Tibial artery (tissue), 4 donors: ENCODE measurements around the gene RAB5A.
"Not testable (repeated sequence)": the region's sequence is repeated elsewhere in the genome, so short reads cannot be mapped to it uniquely, and the experiment has no call there.

Experiments
- DNase-seq, 2 donors: peaks; one replicate each; pipeline ENCODE4 v3.0.0-alpha.2; 2019
- H3K27ac ChIP-seq, 2 donors: fragments of 200-600 bp; sonication (generic) in 1 of 2; 1 replicate in 1 of 2; 2 replicates in 1 of 2; pipeline ENCODE4 v1.5.1; 2018 to 2019; ENCODE audit warnings: mild to moderate bottlenecking in 1 of 2
- H3K27me3 ChIP-seq, 2 donors: fragments of 200-600 bp; sonication (generic) in 1 of 2; one replicate each; pipeline versions ENCODE4 v1.5.1 to v1.6.0; 2016 to 2019
- H3K36me3 ChIP-seq, 3 donors: fragments of 200-600 bp; sonication (generic) in 2 of 3; one replicate each; pipeline ENCODE4 v1.5.1; 2016 to 2019; ENCODE audit warnings: mild to moderate bottlenecking in 2 of 3
- H3K4me1 ChIP-seq, 4 donors: fragments of 200-600 bp; sonication (generic) in 2 of 4; 1 replicate in 3 of 4; 2 replicates in 1 of 4; pipeline ENCODE4 v1.5.1; 2016 to 2019
- H3K4me3 ChIP-seq, 2 donors: fragments of 200-600 bp; sonication (generic) in 1 of 2; 1 replicate in 1 of 2; 2 replicates in 1 of 2; pipeline ENCODE4 v1.5.1; 2018 to 2019; ENCODE audit warnings: mild to moderate bottlenecking in 2 of 2
- H3K9me3 ChIP-seq, 3 donors: fragments of 200-600 bp; sonication (generic) in 1 of 3; one replicate each; pipeline ENCODE4 v1.5.1; 2016 to 2019
- intact Hi-C: fragments of 100-400 bp; cut with DNase I; formaldehyde crosslinking; loops from one replicate; pipeline ENCODE4 v1.15.0; 2023; ENCODE audit warnings: low total_unique reads
- TF ChIP-seq, protein P1 (sequence below), 2 experiments: fragments of 200-600 bp in 1 of 2; fragments of 450-650 bp in 1 of 2; IDR thresholded peaks; one replicate each; pipeline ENCODE4 v1.5.1; 2017 to 2019; ENCODE audit warnings: antibody characterized with exemption in 2 of 2, mild to moderate bottlenecking in 1 of 2, moderate library complexity in 1 of 2

RAB5A gene

DNA sequence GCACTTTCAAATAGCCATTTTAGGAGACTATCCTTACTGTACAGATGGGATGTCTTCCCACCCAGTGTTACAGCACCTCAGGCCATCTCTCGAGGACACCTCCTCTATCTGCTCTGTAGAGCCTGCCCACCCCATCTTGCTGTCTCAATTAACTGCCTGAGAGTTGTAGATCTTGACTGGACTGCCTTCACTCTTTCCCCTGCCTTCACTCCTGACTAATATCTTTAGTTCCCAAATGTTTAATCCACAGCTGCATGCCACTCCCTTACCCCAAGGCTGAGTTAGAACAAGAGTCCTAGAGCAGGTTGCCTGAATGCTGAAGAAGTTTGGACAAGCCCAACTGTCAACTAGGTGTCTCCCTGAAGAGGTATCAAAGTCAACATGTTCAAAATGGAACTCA is 66.5 kb downstream of the RAB5A start:
- no peak for DNase-seq
- TF ChIP-seq, protein P1, sequence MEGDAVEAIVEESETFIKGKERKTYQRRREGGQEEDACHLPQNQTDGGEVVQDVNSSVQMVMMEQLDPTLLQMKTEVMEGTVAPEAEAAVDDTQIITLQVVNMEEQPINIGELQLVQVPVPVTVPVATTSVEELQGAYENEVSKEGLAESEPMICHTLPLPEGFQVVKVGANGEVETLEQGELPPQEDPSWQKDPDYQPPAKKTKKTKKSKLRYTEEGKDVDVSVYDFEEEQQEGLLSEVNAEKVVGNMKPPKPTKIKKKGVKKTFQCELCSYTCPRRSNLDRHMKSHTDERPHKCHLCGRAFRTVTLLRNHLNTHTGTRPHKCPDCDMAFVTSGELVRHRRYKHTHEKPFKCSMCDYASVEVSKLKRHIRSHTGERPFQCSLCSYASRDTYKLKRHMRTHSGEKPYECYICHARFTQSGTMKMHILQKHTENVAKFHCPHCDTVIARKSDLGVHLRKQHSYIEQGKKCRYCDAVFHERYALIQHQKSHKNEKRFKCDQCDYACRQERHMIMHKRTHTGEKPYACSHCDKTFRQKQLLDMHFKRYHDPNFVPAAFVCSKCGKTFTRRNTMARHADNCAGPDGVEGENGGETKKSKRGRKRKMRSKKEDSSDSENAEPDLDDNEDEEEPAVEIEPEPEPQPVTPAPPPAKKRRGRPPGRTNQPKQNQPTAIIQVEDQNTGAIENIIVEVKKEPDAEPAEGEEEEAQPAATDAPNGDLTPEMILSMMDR (IDR thresholded peaks at IDR 0.05), result no peak
- H3K36me3 ChIP-seq, result no peaks in the 10 kb centered on the region

DNA sequence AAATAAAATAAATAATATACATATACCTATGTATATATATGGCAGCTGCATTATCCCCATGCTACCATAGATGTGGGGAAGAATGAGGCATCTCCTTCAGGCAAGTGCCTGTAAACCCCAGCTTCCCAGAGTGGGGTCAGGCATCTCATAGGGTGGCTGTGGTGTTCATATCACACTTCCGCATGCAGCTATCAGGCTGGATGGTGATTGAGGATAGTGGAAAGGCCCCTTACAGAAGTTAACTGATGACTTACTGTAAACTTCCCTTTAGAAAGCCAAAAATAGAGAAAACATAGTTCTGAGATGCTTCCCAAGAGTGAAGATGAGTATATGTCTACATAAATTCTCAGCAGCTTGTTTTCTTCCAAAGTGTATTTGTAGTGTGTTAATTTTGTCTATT is 68.6 kb downstream of the RAB5A start:
- H3K27ac ChIP-seq, result no peak overlapping the region
- H3K27me3 ChIP-seq, result no peaks in the 10 kb centered on the region
- H3K4me1 ChIP-seq, result no peaks in the 10 kb centered on the region
- no peak overlapping the region for H3K4me3 ChIP-seq
- DNase-seq, result no peak
- TF ChIP-seq, protein P1 (IDR thresholded peaks at IDR 0.05), result no peak
- H3K9me3 ChIP-seq, result no peaks in the 10 kb centered on the region
- intact Hi-C loops, result no loop called here
- no peaks in the 10 kb centered on the region for H3K36me3 ChIP-seq

More for the DNA sequence above, 66.5 kb downstream of the RAB5A start:
- Histone ChIP-seq H3K9me3 (no peaks in the 10 kb centered on the region), H3K27me3 (no peaks in the 10 kb centered on the region), H3K4me1 (no peaks in the 10 kb centered on the region), H3K4me3 (no peak overlapping the region), H3K27ac (no peak overlapping the region)
- intact Hi-C loops, result no loop called here

DNA sequence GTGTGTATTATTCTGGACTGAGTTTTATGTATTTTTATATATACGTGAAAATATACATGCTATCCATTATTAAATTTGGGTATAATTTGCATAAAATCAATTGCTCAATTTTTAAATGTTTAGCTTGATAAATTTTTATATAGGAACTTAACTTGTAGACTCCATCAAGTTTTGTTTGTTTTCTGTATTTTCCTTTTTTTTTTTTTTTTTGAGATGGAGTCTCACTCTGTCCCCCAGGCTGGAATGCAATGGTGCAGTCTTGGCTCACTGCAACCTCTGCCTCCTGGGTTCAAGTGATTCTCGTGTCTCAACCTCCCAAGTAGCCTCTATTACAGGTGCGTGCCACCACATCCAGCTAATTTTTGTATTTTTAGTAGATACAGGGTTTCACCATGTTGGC is 69.2 kb downstream of the RAB5A start:
- H3K9me3 ChIP-seq, intact Hi-C loops, H3K4me1 ChIP-seq, H3K36me3 ChIP-seq, H3K4me3 ChIP-seq, H3K27ac ChIP-seq, DNase-seq, H3K27me3 ChIP-seq: not testable (repeated sequence)

DNA sequence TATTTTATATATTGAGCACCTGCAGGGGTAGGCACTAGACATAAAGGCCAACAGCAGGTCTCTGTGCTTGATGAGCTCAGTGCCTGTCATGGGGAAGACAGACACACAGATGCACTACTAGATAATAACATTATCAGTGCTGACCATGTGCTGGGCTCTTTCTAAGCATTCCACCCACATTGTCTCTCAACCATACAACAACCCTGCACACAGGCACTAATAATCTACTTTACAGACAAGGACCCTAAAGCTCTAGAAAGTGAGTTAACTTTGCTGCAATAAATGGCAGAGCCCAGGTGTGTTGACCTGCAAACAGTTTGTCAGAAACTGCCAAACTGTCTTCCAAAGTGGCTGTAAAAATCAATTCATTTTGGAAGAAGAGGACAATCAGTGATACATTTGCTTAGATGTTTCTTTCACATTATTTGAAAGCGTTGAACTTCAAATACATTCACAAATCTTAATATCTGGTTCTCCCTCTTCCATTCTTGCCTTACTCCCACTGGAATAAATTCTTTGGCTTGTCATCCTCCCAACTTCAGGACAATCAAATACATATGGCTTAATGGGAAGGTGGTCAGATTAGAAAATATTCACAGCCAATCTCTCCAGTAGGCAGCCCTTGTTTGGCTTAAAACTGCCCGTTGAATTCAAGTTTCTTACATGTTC is 76.2 kb downstream of the RAB5A start:
- Histone ChIP-seq H3K36me3 (no peaks in the 10 kb centered on the region), H3K4me3 (no peak overlapping the region), H3K27me3 (no peaks in the 10 kb centered on the region), H3K4me1 (peaks cover 0 to 19% (median 7%) of the 10 kb centered on the region in 4 donors), H3K27ac (peak overlapping the region; percentile 49 to 59), H3K9me3 (no peaks in the 10 kb centered on the region)
- TF ChIP-seq, protein P1 (IDR thresholded peaks at IDR 0.05), result no peak
- intact Hi-C loops, result no loop called here
- no peak for DNase-seq

DNA sequence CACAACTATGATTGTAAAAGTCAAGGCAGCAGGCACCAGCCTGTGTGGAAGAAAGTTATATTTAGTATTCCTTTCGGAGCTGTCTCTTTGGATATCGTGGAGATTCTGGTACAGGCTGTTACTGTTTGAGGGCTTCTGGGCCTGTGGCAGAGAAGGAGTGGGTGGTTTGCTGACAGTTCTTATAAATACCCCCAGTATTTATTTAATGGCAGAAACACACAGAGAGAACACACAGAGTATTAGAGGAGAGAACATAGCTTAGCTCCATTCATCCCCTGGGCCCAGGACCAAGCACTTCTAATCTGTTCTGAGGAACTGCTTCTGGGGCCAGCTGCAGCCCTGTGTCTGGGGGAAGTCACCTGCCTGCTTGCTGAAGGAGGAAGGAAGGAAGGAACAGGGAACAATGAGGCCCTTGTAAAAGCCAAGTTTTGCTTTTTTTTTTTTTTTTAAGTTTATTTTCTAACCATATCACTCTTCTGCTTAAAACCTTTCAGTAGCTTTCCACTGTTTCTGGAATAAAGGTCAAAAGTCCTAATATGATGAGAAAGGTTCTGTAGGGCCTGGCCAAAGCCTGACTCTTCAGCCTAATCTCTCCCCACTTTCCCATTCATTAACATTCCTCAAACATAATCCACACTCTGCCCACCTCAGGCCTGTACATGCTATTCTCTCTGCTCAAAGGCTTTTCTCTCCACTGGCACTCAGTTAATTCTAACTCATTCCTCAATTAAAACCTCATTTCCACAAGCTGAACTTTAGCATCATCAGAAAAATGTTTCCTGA is 76.9 kb downstream of the RAB5A start:
- TF ChIP-seq, protein P1 (IDR thresholded peaks at IDR 0.05), result no peak
- Histone ChIP-seq H3K27me3 (no peaks in the 10 kb centered on the region), H3K36me3 (no peaks in the 10 kb centered on the region), H3K4me1 (peaks cover 0 to 19% (median 7%) of the 10 kb centered on the region in 4 donors), H3K9me3 (no peaks in the 10 kb centered on the region), H3K27ac (peak overlapping the region; percentile 49 to 59), H3K4me3 (no peak overlapping the region)
- intact Hi-C loops, result no loop called here
- peak in 1 of 2 donors; percentile 61 for DNase-seq

DNA sequence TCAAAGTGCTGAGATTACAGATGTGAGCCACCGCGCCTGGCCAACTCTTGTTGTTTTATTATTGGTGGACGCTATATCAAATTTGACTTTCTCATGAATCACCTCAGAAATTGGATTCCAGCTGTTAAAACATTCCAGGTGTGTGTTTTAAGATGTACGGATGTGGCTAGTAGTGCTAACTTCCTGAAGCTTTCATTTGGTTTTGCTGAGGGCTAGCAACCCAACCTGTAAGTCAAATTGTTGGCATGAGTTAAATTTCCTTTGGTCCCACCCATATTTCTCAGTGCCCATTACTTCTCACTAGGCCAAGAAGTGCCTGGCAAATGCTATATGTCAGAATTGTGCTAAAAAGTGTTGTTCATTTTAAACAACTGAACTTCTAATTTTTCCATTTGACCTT is 80.2 kb downstream of the RAB5A start:
- H3K27ac ChIP-seq, result no peak overlapping the region
- TF ChIP-seq, protein P1 (IDR thresholded peaks at IDR 0.05), result no peak
- H3K9me3 ChIP-seq, result no peaks in the 10 kb centered on the region
- no peaks in the 10 kb centered on the region for H3K36me3 ChIP-seq
- no peak for DNase-seq
- H3K4me1 ChIP-seq, result peaks cover 0 to 19% (median 7%) of the 10 kb centered on the region in 4 donors
- H3K4me3 ChIP-seq, result no peak overlapping the region
- no peaks in the 10 kb centered on the region for H3K27me3 ChIP-seq
- intact Hi-C loops, result no loop called here
